Sigmoid colon (tissue), 4 donors: Measurements from ENCODE around the gene PADI6.

Experiments
- POLR2AphosphoS5 ChIP-seq, 4 donors: sonication (generic); formaldehyde crosslinking; IDR thresholded peaks; one replicate each; pipeline ENCODE4 v1.6.1; 2017; ENCODE audit warnings: antibody characterized with exemption in 4 of 4
- TF ChIP-seq, protein P1 (sequence below), 4 experiments: fragments of 450-650 bp in 3 of 4; fragments of 200-600 bp in 1 of 4; IDR thresholded peaks; one replicate each; pipeline ENCODE4 v1.5.1; 2016 to 2019; ENCODE audit warnings: antibody characterized with exemption in 4 of 4, mild to moderate bottlenecking in 3 of 4, moderate library complexity in 2 of 4

DNA sequence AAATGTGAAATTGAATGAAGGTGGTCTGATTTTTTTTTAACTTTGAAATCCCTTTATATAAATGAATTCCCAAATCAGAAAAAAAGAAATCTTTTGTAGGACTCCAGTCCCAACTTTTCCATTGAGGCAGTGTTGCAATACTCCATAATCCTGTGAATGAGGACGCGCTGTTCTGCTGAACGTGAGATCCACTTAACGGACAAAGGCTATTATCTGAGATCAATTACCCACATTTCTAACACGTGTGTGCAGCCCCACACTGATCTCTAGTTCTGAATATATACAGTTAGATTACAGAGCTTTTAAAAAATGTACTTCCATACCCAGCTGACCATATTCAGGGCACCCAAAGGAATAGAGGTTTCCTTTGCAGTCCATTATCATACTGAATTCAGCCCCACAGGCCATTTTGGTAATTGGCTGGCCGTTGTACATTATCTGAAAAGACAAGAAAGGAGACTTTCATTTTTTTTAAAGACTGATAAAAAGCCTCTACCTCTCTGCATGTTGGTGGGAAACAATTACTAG lies 48.5 kb downstream of the PADI6 start:
- TF ChIP-seq POLR2AphosphoS5 (IDR thresholded peaks at IDR 0.05), result no peak
- TF ChIP-seq, protein P1, sequence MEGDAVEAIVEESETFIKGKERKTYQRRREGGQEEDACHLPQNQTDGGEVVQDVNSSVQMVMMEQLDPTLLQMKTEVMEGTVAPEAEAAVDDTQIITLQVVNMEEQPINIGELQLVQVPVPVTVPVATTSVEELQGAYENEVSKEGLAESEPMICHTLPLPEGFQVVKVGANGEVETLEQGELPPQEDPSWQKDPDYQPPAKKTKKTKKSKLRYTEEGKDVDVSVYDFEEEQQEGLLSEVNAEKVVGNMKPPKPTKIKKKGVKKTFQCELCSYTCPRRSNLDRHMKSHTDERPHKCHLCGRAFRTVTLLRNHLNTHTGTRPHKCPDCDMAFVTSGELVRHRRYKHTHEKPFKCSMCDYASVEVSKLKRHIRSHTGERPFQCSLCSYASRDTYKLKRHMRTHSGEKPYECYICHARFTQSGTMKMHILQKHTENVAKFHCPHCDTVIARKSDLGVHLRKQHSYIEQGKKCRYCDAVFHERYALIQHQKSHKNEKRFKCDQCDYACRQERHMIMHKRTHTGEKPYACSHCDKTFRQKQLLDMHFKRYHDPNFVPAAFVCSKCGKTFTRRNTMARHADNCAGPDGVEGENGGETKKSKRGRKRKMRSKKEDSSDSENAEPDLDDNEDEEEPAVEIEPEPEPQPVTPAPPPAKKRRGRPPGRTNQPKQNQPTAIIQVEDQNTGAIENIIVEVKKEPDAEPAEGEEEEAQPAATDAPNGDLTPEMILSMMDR (IDR thresholded peaks at IDR 0.05), result no peak
